CD4-positive, alpha-beta T cell treated with Interleukin-4 for 1 hour (primary cell): ENCODE results near the gene OSM.

Experiments
- DNase-seq, 2 donors: peaks; one replicate each; pipeline ENCODE4 v3.0.0-alpha.2; 2020 to 2022

OSM gene

GRCh38 chr22:30297276-30297990, 30.8 kb upstream of the OSM start:
- DNase-seq, result no peak

- DNase-seq, result no peak
These were observed 30.2 kb upstream of the OSM start for GRCh38 chr22:30296833-30297232.

GRCh38 chr22:30296324-30296723, 29.7 kb upstream of the OSM start:
- DNase-seq, result no peak

- DNase-seq, result no peak
These were observed 28.9 kb upstream of the OSM start for GRCh38 chr22:30295576-30295975.

- DNase-seq, result no peak
These were observed 28.2 kb upstream of the OSM start for GRCh38 chr22:30294830-30295229.

GRCh38 chr22:30294066-30294465, 27.4 kb upstream of the OSM start:
- DNase-seq, result no peak

GRCh38 chr22:30293026-30293425, 26.4 kb upstream of the OSM start:
- DNase-seq, result no peak

GRCh38 chr22:30292069-30292970, 25.7 kb upstream of the OSM start:
- no peak for DNase-seq

GRCh38 chr22:30291058-30291892, 24.6 kb upstream of the OSM start:
- DNase-seq, result no peak

GRCh38 chr22:30290342-30291057, 23.8 kb upstream of the OSM start:
- no peak for DNase-seq

GRCh38 chr22:30289980-30290313, 23.3 kb upstream of the OSM start:
- no peak for DNase-seq

- peak; percentile 90 for DNase-seq
These were observed 22.7 kb upstream of the OSM start, which contains the start of gene CASTOR1 for GRCh38 chr22:30289141-30289979. TSS of gene CASTOR1 (minus strand) at chr22:30289505. CDS start at chr22:30289497, 8 bp downstream.

- DNase-seq, result no peak
These were observed 21.9 kb upstream of the OSM start for GRCh38 chr22:30288419-30289140.

- DNase-seq, result peak; percentile 89 to 90
These were observed 21.2 kb upstream of the OSM start for GRCh38 chr22:30287648-30288418.

GRCh38 chr22:30286813-30287647, 20.4 kb upstream of the OSM start:
- peak; percentile 85 to 86 for DNase-seq

- DNase-seq, result no peak
These were observed 19.7 kb upstream of the OSM start for GRCh38 chr22:30286331-30286730.

GRCh38 chr22:30285846-30286200, 19.2 kb upstream of the OSM start:
- no peak for DNase-seq

GRCh38 chr22:30285176-30285845, 18.7 kb upstream of the OSM start:
- no peak for DNase-seq

GRCh38 chr22:30284666-30285065, 18.0 kb upstream of the OSM start:
- no peak for DNase-seq
